ENCODE results near the gene DOCK3.

DNA sequence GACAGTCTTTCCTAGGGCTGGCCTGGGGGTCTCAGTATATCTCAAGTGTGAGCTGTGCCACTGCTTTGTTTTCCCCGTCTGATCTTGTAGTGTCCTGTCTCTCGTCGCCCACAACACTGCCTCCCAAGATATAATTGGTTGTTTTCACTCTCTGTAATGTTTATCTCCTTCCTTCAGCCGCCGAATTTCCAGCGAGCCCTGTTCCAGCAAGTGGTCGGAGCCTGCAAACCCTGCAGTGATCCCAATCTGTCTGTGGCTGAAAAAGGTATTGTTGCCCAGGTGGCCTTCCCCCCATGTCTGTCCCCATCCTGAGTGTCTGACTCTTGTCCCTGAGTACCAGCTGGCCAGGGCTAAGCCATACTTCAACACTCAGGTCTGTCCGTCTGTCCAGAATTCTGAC is 700.8 kb downstream of the DOCK3 start:
- TF ChIP-seq, protein P1, sequence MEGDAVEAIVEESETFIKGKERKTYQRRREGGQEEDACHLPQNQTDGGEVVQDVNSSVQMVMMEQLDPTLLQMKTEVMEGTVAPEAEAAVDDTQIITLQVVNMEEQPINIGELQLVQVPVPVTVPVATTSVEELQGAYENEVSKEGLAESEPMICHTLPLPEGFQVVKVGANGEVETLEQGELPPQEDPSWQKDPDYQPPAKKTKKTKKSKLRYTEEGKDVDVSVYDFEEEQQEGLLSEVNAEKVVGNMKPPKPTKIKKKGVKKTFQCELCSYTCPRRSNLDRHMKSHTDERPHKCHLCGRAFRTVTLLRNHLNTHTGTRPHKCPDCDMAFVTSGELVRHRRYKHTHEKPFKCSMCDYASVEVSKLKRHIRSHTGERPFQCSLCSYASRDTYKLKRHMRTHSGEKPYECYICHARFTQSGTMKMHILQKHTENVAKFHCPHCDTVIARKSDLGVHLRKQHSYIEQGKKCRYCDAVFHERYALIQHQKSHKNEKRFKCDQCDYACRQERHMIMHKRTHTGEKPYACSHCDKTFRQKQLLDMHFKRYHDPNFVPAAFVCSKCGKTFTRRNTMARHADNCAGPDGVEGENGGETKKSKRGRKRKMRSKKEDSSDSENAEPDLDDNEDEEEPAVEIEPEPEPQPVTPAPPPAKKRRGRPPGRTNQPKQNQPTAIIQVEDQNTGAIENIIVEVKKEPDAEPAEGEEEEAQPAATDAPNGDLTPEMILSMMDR (IDR thresholded peaks at IDR 0.05; ENCODE audit: insufficient read depth, low read length), result no peak
- TF ChIP-seq POLR2AphosphoS5 (IDR thresholded peaks at IDR 0.05; ENCODE audit: low read depth), result no peak
- no peak for TF ChIP-seq GABPA (IDR thresholded peaks at IDR 0.05; ENCODE audit: low read depth)
- TF ChIP-seq REST (IDR thresholded peaks at IDR 0.05; ENCODE audit: insufficient replicate concordance, low read depth), result no peak
- TF ChIP-seq SPI1 (IDR thresholded peaks at IDR 0.05; ENCODE audit: borderline replicate concordance, low read depth), result no peak

Data from HL-60 (cell line).